ENCODE data around the gene PLEKHM3.

DNA sequence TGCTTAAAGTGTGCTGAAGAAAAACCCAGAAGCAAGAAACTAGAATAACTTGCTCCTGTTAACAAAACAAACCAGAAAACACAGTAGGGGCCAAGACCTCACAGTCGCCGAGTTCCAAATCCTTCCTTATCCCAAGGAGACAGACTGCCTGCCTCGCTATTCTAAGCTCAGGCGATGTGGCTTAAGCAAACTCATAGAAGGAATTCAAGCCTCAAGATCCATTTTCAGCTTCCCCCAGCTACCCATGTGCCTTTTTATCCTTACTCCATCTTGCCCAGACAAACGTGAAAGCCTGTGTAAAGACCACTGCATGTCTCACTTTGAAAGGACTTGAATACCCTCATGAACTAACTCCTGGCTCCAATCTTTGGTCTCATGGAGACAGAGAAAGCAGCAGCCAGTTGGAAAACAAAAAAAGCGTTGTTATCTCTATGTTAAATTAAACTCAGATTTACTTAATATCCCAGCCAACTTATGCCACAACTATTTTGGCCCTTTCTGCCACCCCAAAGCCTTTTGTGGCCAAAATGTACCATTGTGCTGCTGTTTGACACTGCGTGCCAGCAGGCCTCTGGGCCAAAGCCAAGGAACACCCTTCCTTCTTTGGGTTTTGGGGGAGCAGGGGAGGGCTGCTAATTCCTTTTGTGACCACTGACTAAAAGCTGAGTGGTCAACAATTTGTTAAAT is 132.5 kb downstream of the PLEKHM3 start:
- no peak for TF ChIP-seq GATA2 (IDR thresholded peaks at IDR 0.05; ENCODE audit: low read depth, low read length)
- TF ChIP-seq GATA3 (IDR thresholded peaks at IDR 0.05; ENCODE audit: low read depth, low read length) = no peak
